GM23338 (cell line): ENCODE data around the gene TNFAIP8L1. TPM values are rescaled to one million over a fixed set of nuclear protein-coding genes. Genes with fewer than 3 reads are reported as not detected.

ENCODE experiments used
- ATAC-seq: fragments of 200-7000 bp; cut with Tn5 transposase; 3 replicates; pipeline ENCODE4 v1.9.1; 2020
- DNase-seq: peaks from one replicate; pipeline ENCODE4 v3.0.0-alpha.2; 2015; ENCODE audit warnings: low spot score
- H2AFZ ChIP-seq: fragments of 200-600 bp; sonication (generic); 2 replicates; pipeline ENCODE4 v1.8.0; 2016; ENCODE audit warnings: antibody characterized with exemption, mild to moderate bottlenecking, moderate library complexity
- H3F3A ChIP-seq: fragments of 200-600 bp; sonication (generic); replicated peaks from 2 replicates; pipeline ENCODE4 v1.8.0; 2017; ENCODE audit warnings: antibody characterized with exemption, mixed run types, low read depth
- H3K27ac ChIP-seq: fragments of 200-600 bp; sonication (generic); 2 replicates; pipeline ENCODE4 v1.6.1; 2016; ENCODE audit warnings: low read depth
- H3K27me3 ChIP-seq: fragments of 200-600 bp; sonication (generic); 2 replicates; pipeline ENCODE4 v1.8.0; 2016; ENCODE audit warnings: mild to moderate bottlenecking, mixed run types, moderate library complexity; ENCODE audit not compliant: insufficient read depth
- H3K36me3 ChIP-seq: fragments of 200-600 bp; sonication (generic); 2 replicates; pipeline ENCODE4 v1.8.0; 2016; ENCODE audit warnings: mild to moderate bottlenecking; ENCODE audit not compliant: insufficient read depth
- H3K4me1 ChIP-seq: fragments of 200-600 bp; sonication (generic); 2 replicates; pipeline ENCODE4 v1.8.0; 2016; ENCODE audit warnings: mild to moderate bottlenecking, moderate library complexity; ENCODE audit not compliant: insufficient read depth
- H3K4me2 ChIP-seq: fragments of 200-600 bp; sonication (generic); 2 replicates; pipeline ENCODE4 v1.7.1; 2017; ENCODE audit warnings: mixed run types
- H3K4me3 ChIP-seq: fragments of 200-600 bp; sonication (generic); 2 replicates; pipeline ENCODE4 v1.6.1; 2016; ENCODE audit warnings: mixed run types
- H3K79me2 ChIP-seq: fragments of 200-600 bp; sonication (generic); replicated peaks from 2 replicates; pipeline ENCODE4 v1.8.0; 2017; ENCODE audit warnings: mild to moderate bottlenecking; ENCODE audit not compliant: insufficient read depth
- H3K9me2 ChIP-seq: fragments of 200-600 bp; sonication (generic); 2 replicates; pipeline ENCODE4 v1.8.0; 2017; ENCODE audit not compliant: insufficient read depth
- H4K20me1 ChIP-seq: fragments of 200-600 bp; sonication (generic); replicated peaks from 2 replicates; pipeline ENCODE4 v1.8.0; 2017; ENCODE audit warnings: mild to moderate bottlenecking; ENCODE audit not compliant: insufficient read depth
- H3K27ac Mint-ChIP-seq: 2 replicates; pipeline ENCODE4 v1.8.0; 2020; ENCODE audit warnings: inconsistent platforms, mild to moderate bottlenecking, moderate library complexity, mixed read lengths
- H3K27me3 Mint-ChIP-seq: 3 replicates; pipeline ENCODE4 v1.8.0; 2022; ENCODE audit warnings: low read depth, mild to moderate bottlenecking, moderate library complexity, mixed read lengths, inconsistent platforms; ENCODE audit not compliant: insufficient read depth, poor library complexity
- H3K36me3 Mint-ChIP-seq: 3 replicates; pipeline ENCODE4 v1.8.0; 2021; ENCODE audit warnings: low read depth, mild to moderate bottlenecking, inconsistent platforms, moderate library complexity, mixed read lengths
- H3K4me1 Mint-ChIP-seq: 3 replicates; pipeline ENCODE4 v1.8.0; 2020; ENCODE audit warnings: mild to moderate bottlenecking, inconsistent platforms, mixed read lengths
- H3K4me3 Mint-ChIP-seq: 3 replicates; pipeline ENCODE4 v1.8.0; 2021; ENCODE audit warnings: moderate library complexity, mild to moderate bottlenecking, inconsistent platforms, mixed read lengths
- H3K9me3 Mint-ChIP-seq: 3 replicates; pipeline ENCODE4 v1.8.0; 2020; ENCODE audit warnings: moderate library complexity, mild to moderate bottlenecking, inconsistent platforms, mixed read lengths
- CREB1 ChIP-seq: fragments of 250-450 bp; sonication (Bioruptor Pico); IDR thresholded peaks from 2 replicates; pipeline ENCODE4 v1.5.0; 2020; ENCODE audit warnings: low read depth, mild to moderate bottlenecking, moderate library complexity
- CTCF ChIP-seq, 2 experiments: fragments of 200-600 bp in 1 of 2; sonication (generic) in 1 of 2; conservative IDR thresholded peaks; 2 replicates each; pipeline versions ENCODE4 v1.5.1 to v1.6.1; 2016 to 2017; ENCODE audit warnings: antibody characterized with exemption in 2 of 2, low read depth in 2 of 2, mild to moderate bottlenecking in 2 of 2, moderate library complexity in 1 of 2
- NANOG ChIP-seq: IDR thresholded peaks from 2 replicates; pipeline ENCODE4 v1.6.1; 2016; ENCODE audit warnings: antibody characterized with exemption, borderline replicate concordance
- POLR2AphosphoS5 ChIP-seq: IDR thresholded peaks from 2 replicates; pipeline ENCODE4 v1.6.1; 2016; ENCODE audit warnings: antibody characterized with exemption, low read depth
- STAT1 ChIP-seq: IDR thresholded peaks from one replicate; pipeline ENCODE4 v1.6.1; 2016; ENCODE audit warnings: antibody characterized with exemption; ENCODE audit not compliant: unreplicated experiment
- ZNF114 ChIP-seq: fragments of 250-450 bp; sonication (Bioruptor Pico); IDR thresholded peaks from 2 replicates; pipeline ENCODE4 v1.5.0; 2020; ENCODE audit warnings: mild to moderate bottlenecking, moderate library complexity
- ZNF331 ChIP-seq: fragments of 250-450 bp; sonication (Bioruptor Pico); IDR thresholded peaks from 2 replicates; pipeline ENCODE4 v1.5.0; 2020; ENCODE audit warnings: low read depth, mild to moderate bottlenecking, moderate library complexity
- ZNF462 ChIP-seq: fragments of 250-450 bp; sonication (Bioruptor Pico); IDR thresholded peaks from 2 replicates; pipeline ENCODE4 v1.5.0; 2020; ENCODE audit warnings: mild to moderate bottlenecking, moderate library complexity
- polyA plus RNA-seq: library from polyadenylated mRNA; unstranded; fragments of >200 nt; fragmentation: Nextera tagmentation; extraction: Ambion mirVana; gene quantifications from 2 replicates; pipeline ENCODE4 v1.2.1, GENCODE V29; 2016
- total RNA-seq: library from RNA; depleted of rRNA; stranded (reverse); fragments of >200 nt; shearing (Covaris generic); gene quantifications from 2 replicates; pipeline ENCODE4 v1.2.3, GENCODE V29; 2014

Gene TNFAIP8L1
- total and polyA plus RNA-seq, 2 experiments from 2014 or later: 2.7 to 4.1 TPM

- Histone ChIP-seq H3K27ac (peak overlapping the region; percentile 55; the same call in 1 of the 2 replicates), H3K4me3 (no peak overlapping the region), H4K20me1 (no peaks in the 10 kb centered on the region), H2AFZ (no peak overlapping the region), H3K36me3 (no peaks in the 10 kb centered on the region), H3K9me2 (no peaks in the 10 kb centered on the region), H3K79me2 (no peaks in the 10 kb centered on the region), H3K4me2 (no peak overlapping the region), H3K4me1 (no peaks in the 10 kb centered on the region), H3F3A (no peaks in the 10 kb centered on the region), H3K27me3 (no peaks in the 10 kb centered on the region)
- Mint-ChIP-seq H3K27me3 (peaks cover 6% of the 10 kb centered on the region), H3K9me3 (no peaks in the 10 kb centered on the region; the same call in 2 of the 3 replicates), H3K27ac (no peak overlapping the region), H3K36me3 (no peaks in the 10 kb centered on the region; the same call in 2 of the 3 replicates), H3K4me3 (no peak overlapping the region), H3K4me1 (peaks cover 5% of the 10 kb centered on the region)
- TF ChIP-seq ZNF114 (CRISPR knock-in tag) (no peak), CTCF (conservative IDR thresholded peaks at IDR 0.05; ENCODE audit: low read depth in 2 of 2) (peak; percentile 41 to 64; a peak in 3 of 4 replicates), ZNF331 (no peak), CREB1 (CRISPR knock-in tag) (no peak), POLR2AphosphoS5 (no peak)
- ATAC-seq (peak; percentile 84), DNase-seq (peak; percentile 63)
Measured at GRCh38 chr19:4647676-4648644, 8.6 kb downstream of the TNFAIP8L1 start.

GRCh38 chr19:4649392-4650047, 10.2 kb downstream of the TNFAIP8L1 start:
- Mint-ChIP-seq H3K4me3 (peak overlapping the region; percentile 7; the same call in 1 of the 3 replicates), H3K27ac (no peak overlapping the region; the same call in 1 of the 2 replicates), H3K9me3 (no peaks in the 10 kb centered on the region; the same call in 2 of the 3 replicates), H3K4me1 (peaks cover 6% of the 10 kb centered on the region), H3K27me3 (peaks cover 10% of the 10 kb centered on the region), H3K36me3 (peaks cover 2% of the 10 kb centered on the region)
- no peak overlapping the region for H3K4me2 ChIP-seq
- H3K36me3 ChIP-seq: no peaks in the 10 kb centered on the region
- ATAC-seq: no peak
- no peaks in the 10 kb centered on the region for H3K27me3 ChIP-seq
- no peak overlapping the region for H3K4me3 ChIP-seq
- no peaks in the 10 kb centered on the region for H4K20me1 ChIP-seq
- H3K79me2 ChIP-seq: no peaks in the 10 kb centered on the region
- DNase-seq: no peak
- H3F3A ChIP-seq: 0 out of 2 replicates have a peak, but pooled peaks cover 3% of the 10 kb centered on the region
- H3K27ac ChIP-seq: no peak overlapping the region
- H3K4me1 ChIP-seq: no peaks in the 10 kb centered on the region
- H3K9me2 ChIP-seq: no peaks in the 10 kb centered on the region
- H2AFZ ChIP-seq: no peak overlapping the region
- TF ChIP-seq STAT1 (no peak), POLR2AphosphoS5 (no peak), NANOG (no peak), ZNF462 (CRISPR knock-in tag) (no peak), ZNF114 (CRISPR knock-in tag) (no peak), ZNF331 (no peak)
